Keratinocyte (primary cell): ENCODE data around the gene CDK15. TPM values are rescaled to one million over a fixed set of nuclear protein-coding genes. Genes with fewer than 3 reads are reported as not detected.

Source experiments
- DNase-seq: peaks from one replicate; pipeline ENCODE4 v3.0.0-alpha.2; 2011; ENCODE audit warnings: low read depth, missing footprints, low spot score
- FAIRE-seq: peaks from 2 replicates; lab custom pipeline; 2011; peaks lifted over from hg19 to GRCh38; lab: Jason Lieb, UNC
- H2AFZ ChIP-seq: 2 replicates; pipeline ENCODE4 v1.6.0; 2012; ENCODE audit warnings: low read length, control low read depth, inconsistent platforms; ENCODE audit not compliant: control insufficient read depth
- H3K27ac ChIP-seq: 2 replicates; pipeline ENCODE4 v1.5.1; 2011; ENCODE audit warnings: low read length; ENCODE audit not compliant: control insufficient read depth, insufficient read depth
- H3K27me3 ChIP-seq: 3 replicates; pipeline ENCODE4 v1.6.0; 2011; ENCODE audit warnings: low read length; ENCODE audit not compliant: control insufficient read depth, insufficient read depth; ENCODE audit errors: extremely low read depth
- H3K36me3 ChIP-seq, 2 experiments: 2 replicates in 1 of 2; 3 replicates in 1 of 2; pipeline ENCODE4 v1.5.1; 2011; ENCODE audit warnings: low read length in 2 of 2, mild to moderate bottlenecking in 1 of 2; ENCODE audit not compliant: control insufficient read depth in 2 of 2, insufficient read depth in 2 of 2; ENCODE audit errors: extremely low read depth in 1 of 2
- H3K4me1 ChIP-seq: 3 replicates; pipeline ENCODE4 v1.5.1; 2011; ENCODE audit warnings: low read length; ENCODE audit not compliant: control insufficient read depth, insufficient read depth; ENCODE audit errors: extremely low read depth
- H3K4me2 ChIP-seq: 3 replicates; pipeline ENCODE4 v1.6.0; 2011; ENCODE audit warnings: low read depth, low read length; ENCODE audit not compliant: control insufficient read depth, insufficient read depth; ENCODE audit errors: extremely low read depth
- H3K4me3 ChIP-seq, 3 experiments: fragments of 200-600 bp in 1 of 3; sonication (generic) in 1 of 3; 2 replicates in 2 of 3; 3 replicates in 1 of 3; pipeline ENCODE4 v1.5.1; 2011 to 2016; ENCODE audit warnings: low read length in 3 of 3, mild to moderate bottlenecking in 3 of 3, control low read depth in 2 of 3, inconsistent platforms in 1 of 3, low read depth in 1 of 3, mixed read lengths in 1 of 3, mixed run types in 1 of 3, moderate library complexity in 1 of 3; ENCODE audit not compliant: control insufficient read depth in 2 of 3, insufficient read depth in 2 of 3; ENCODE audit errors: extremely low read depth in 1 of 3
- H3K79me2 ChIP-seq: 2 replicates; pipeline ENCODE4 v1.6.0; 2012; ENCODE audit warnings: low read length; ENCODE audit not compliant: control insufficient read depth, insufficient read depth
- H3K9ac ChIP-seq: 3 replicates; pipeline ENCODE4 v1.6.0; 2011; ENCODE audit warnings: low read length; ENCODE audit not compliant: control insufficient read depth, insufficient read depth; ENCODE audit errors: extremely low read depth
- H3K9me1 ChIP-seq: 3 replicates; pipeline ENCODE4 v1.6.0; 2011; ENCODE audit warnings: low read length; ENCODE audit not compliant: control insufficient read depth, insufficient read depth; ENCODE audit errors: extremely low read depth
- H3K9me3 ChIP-seq: 2 replicates; pipeline ENCODE4 v1.5.1; 2012; ENCODE audit warnings: low read depth, low read length; ENCODE audit not compliant: control insufficient read depth
- H4K20me1 ChIP-seq: 3 replicates; pipeline ENCODE4 v1.6.0; 2011; ENCODE audit warnings: low read length; ENCODE audit not compliant: control insufficient read depth, insufficient read depth; ENCODE audit errors: extremely low read depth
- CTCF ChIP-seq, 3 experiments: IDR thresholded peaks in 1 of 3; conservative IDR thresholded peaks in 1 of 3; optimal IDR thresholded peaks in 1 of 3; 2 replicates in 2 of 3; 3 replicates in 1 of 3; pipeline versions ENCODE3 to v1.5.1; 2011; ENCODE audit warnings: low read length in 3 of 3, mild to moderate bottlenecking in 3 of 3, moderate library complexity in 2 of 3, control low read depth in 1 of 3, inconsistent platforms in 1 of 3; ENCODE audit not compliant: insufficient read depth in 2 of 3; ENCODE audit errors: extremely low read depth in 1 of 3
- EZH2 ChIP-seq: IDR thresholded peaks from one replicate; pipeline ENCODE4 v1.6.1; 2012; ENCODE audit warnings: inconsistent platforms, mild to moderate bottlenecking, low read length, moderate library complexity
- dilution Hi-C: fragments of 300-500 bp; cut with MboI; formaldehyde crosslinking; loops from one replicate; pipeline ENCODE4 v1.7.0; 2020; ENCODE audit warnings: low sequenced_read_pairs; ENCODE audit not compliant: extremely low pct_ligation_motif_present
- polyA plus RNA-seq, 5 experiments: library from polyadenylated mRNA; depleted of rRNA in 3 of 5; stranded (reverse) in 3 of 5; stranded (forward) in 1 of 5; unstranded in 1 of 5; fragments of >200 nt; gene quantifications; 1 replicate in 1 of 5; 2 replicates in 3 of 5; 3 replicates in 1 of 5; pipeline versions ENCODE4 v1.2.1 to v1.2.3, GENCODE V29; 2011 to 2012; ENCODE audit warnings: missing spikeins in 2 of 5, low read depth in 1 of 5, low replicate concordance in 1 of 5

The CDK15 gene
- polyA plus RNA-seq, 1 donor (not counting 4 experiments of a cell fraction or from before 2014, with no cell fraction given) = 0.96 TPM

DNA sequence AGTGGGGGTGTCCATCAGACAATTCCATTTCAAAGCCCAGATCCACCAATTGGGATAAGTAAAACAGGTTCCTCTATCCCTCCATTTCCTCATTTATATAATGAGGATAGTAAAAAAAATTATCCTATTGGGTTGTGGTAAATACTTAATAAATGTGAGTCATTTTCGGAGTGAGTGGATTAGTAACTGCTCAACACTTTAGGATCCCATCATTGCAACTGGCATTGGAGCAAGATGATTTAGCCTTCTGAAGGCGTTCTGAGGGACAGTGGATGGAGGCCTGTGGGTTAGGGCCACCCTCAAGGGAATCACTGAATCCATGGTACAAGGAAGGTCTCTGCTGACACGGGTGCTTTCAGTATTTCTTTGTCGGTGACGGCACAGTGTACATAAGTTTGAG, 118.7 kb downstream of the CDK15 start:
- Histone ChIP-seq H3K9me3 (no peaks in the 10 kb centered on the region), H4K20me1 (no peaks in the 10 kb centered on the region), H3K27ac (no peak overlapping the region), H2AFZ (no peak overlapping the region), H3K9me1 (no peaks in the 10 kb centered on the region), H3K9ac (no peak overlapping the region), H3K4me3 (no peak overlapping the region), H3K4me2 (no peak overlapping the region), H3K4me1 (no peaks in the 10 kb centered on the region), H3K79me2 (no peaks in the 10 kb centered on the region), H3K27me3 (no peaks in the 10 kb centered on the region), H3K36me3 (no peaks in the 10 kb centered on the region)
- no peak for FAIRE-seq
- dilution Hi-C loops = no loop called here
- no peak for DNase-seq
- TF ChIP-seq CTCF (optimal IDR thresholded peaks at IDR 0.05 in 1 of 3, IDR thresholded peaks at IDR 0.05 in 1 of 3, conservative IDR thresholded peaks at IDR 0.05 in 1 of 3; ENCODE audit: extremely low read depth in 1 of 3, insufficient read depth in 2 of 3, low read length in 3 of 3) (no peak), EZH2 (no peak)

- no peak overlapping the region for H3K9ac ChIP-seq
- H2AFZ ChIP-seq = no peak overlapping the region
- H3K36me3 ChIP-seq = no peaks in the 10 kb centered on the region
- no peak overlapping the region for H3K27ac ChIP-seq
- dilution Hi-C loops = no loop called here
- no peaks in the 10 kb centered on the region for H3K9me1 ChIP-seq
- TF ChIP-seq EZH2 = no peak
- TF ChIP-seq CTCF (optimal IDR thresholded peaks at IDR 0.05 in 1 of 3, IDR thresholded peaks at IDR 0.05 in 1 of 3, conservative IDR thresholded peaks at IDR 0.05 in 1 of 3; ENCODE audit: extremely low read depth in 1 of 3, insufficient read depth in 2 of 3, low read length in 3 of 3) = no peak
- H3K4me3 ChIP-seq = no peak overlapping the region
- no peak overlapping the region for H3K4me2 ChIP-seq
- no peaks in the 10 kb centered on the region for H4K20me1 ChIP-seq
- DNase-seq = no peak
- no peaks in the 10 kb centered on the region for H3K9me3 ChIP-seq
- no peaks in the 10 kb centered on the region for H3K4me1 ChIP-seq
- no peaks in the 10 kb centered on the region for H3K79me2 ChIP-seq
- no peaks in the 10 kb centered on the region for H3K27me3 ChIP-seq
- no peak for FAIRE-seq
Measured at GRCh38 chr2:201926067-201926466, 119.7 kb downstream of the CDK15 start.
